HG03354 (cell line): ENCODE results near the gene MEAF6.
A peak's percentile ranks its signal among the peaks of the same experiment; 100 is the strongest.
"Not testable (repeated sequence)": the region's sequence is repeated elsewhere in the genome, so short reads cannot be mapped to it uniquely, and the experiment has no call there.

Experiments
- ATAC-seq: cut with Tn5 transposase; IDR thresholded peaks from one replicate; pipeline ENCODE4 v1.9.1; 2021; ENCODE audit warnings: mild to moderate bottlenecking; ENCODE audit not compliant: unreplicated experiment, poor library complexity, severe bottlenecking

MEAF6 gene

GRCh38 chr1:37533317-37534093 lies 18.9 kb upstream of the MEAF6 start:
- no peak for ATAC-seq

GRCh38 chr1:37532418-37533156 lies 18.0 kb upstream of the MEAF6 start:
- ATAC-seq, result not testable (repeated sequence)

GRCh38 chr1:37529888-37530287 lies 15.3 kb upstream of the MEAF6 start:
- not testable (repeated sequence) for ATAC-seq

- ATAC-seq, result no peak
These were observed 5.0 kb upstream of the MEAF6 start for GRCh38 chr1:37519613-37520012.

- ATAC-seq, result not testable (repeated sequence)
These were observed 4.4 kb upstream of the MEAF6 start for GRCh38 chr1:37518929-37519328.

GRCh38 chr1:37518241-37518640 lies 3.7 kb upstream of the MEAF6 start:
- not testable (repeated sequence) for ATAC-seq

- no peak for ATAC-seq
These were observed 3.0 kb upstream of the MEAF6 start for GRCh38 chr1:37517569-37517968.

- ATAC-seq, result no peak
These were observed 844 bp upstream of the MEAF6 start for GRCh38 chr1:37515185-37516034.

GRCh38 chr1:37513795-37514349 lies 694 bp downstream of the MEAF6 start:
- ATAC-seq, result peak; percentile 46

- ATAC-seq, result no peak
These were observed 5.4 kb downstream of the MEAF6 start for GRCh38 chr1:37509181-37509580.

- no peak for ATAC-seq
These were observed 7.8 kb downstream of the MEAF6 start for GRCh38 chr1:37506740-37507139.

- not testable (repeated sequence) for ATAC-seq
These were observed 11.8 kb downstream of the MEAF6 start for GRCh38 chr1:37502791-37503190.

- no peak for ATAC-seq
These were observed 12.5 kb downstream of the MEAF6 start for GRCh38 chr1:37502104-37502503.

GRCh38 chr1:37501661-37502060 lies 12.9 kb downstream of the MEAF6 start:
- ATAC-seq, result no peak

- ATAC-seq, result no peak
These were observed 15.5 kb downstream of the MEAF6 start for GRCh38 chr1:37498872-37499617.

- ATAC-seq, result no peak
These were observed 16.7 kb downstream of the MEAF6 start for GRCh38 chr1:37497832-37498231.

GRCh38 chr1:37495875-37496274 lies 18.7 kb downstream of the MEAF6 start:
- no peak for ATAC-seq

- no peak for ATAC-seq
These were observed 21.0 kb downstream of the MEAF6 start for GRCh38 chr1:37493336-37494098.

- no peak for ATAC-seq
These were observed 27.0 kb downstream of the MEAF6 start for GRCh38 chr1:37487619-37487984.
